HG03135 (cell line): ENCODE measurements around the gene PROX1.
"Not testable (repeated sequence)": the region's sequence is repeated elsewhere in the genome, so short reads cannot be mapped to it uniquely, and the experiment has no call there.

Experiments used
- ATAC-seq: cut with Tn5 transposase; IDR thresholded peaks from one replicate; pipeline ENCODE4 v1.9.1; 2021; ENCODE audit warnings: mild to moderate bottlenecking, moderate library complexity; ENCODE audit not compliant: unreplicated experiment

The PROX1 gene

DNA sequence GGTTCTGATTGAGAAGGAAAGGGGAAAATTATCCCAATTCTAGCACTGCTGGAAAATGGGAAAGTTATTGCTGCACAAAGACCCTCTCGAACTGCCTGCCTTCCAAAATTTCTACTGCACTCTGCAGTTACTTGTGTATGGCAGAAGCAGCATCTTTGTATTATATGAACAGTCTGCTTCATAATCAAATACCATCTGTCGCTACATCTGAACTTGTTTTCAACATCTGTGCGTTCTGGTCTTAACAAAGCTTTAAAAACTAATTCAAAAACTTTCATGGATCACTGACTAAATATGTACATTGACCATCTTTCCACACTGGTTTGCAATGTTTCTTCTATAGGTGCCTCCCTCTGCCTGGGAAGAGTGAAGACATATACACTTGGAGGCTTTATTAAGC lies 79.2 kb downstream of the PROX1 start:
- no peak for ATAC-seq

DNA sequence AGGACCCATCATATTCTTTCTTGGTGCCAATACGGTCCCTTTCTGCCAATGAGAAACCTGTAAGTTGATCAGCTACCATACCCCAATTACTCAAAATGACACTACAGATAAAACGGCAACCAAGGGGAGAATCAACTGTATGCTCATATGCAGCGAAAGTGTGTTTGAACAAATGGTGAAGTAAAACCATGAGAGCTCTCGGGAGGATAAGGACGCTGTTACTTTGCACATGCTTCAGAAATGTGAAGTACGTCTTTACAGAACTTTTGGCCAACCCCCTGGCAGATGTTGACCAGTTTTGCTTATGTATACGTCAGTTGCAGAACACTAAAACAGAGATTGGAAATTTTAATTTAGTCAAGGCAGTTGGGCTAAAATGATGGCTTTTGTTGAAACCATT lies 79.6 kb downstream of the PROX1 start:
- ATAC-seq, result no peak

DNA sequence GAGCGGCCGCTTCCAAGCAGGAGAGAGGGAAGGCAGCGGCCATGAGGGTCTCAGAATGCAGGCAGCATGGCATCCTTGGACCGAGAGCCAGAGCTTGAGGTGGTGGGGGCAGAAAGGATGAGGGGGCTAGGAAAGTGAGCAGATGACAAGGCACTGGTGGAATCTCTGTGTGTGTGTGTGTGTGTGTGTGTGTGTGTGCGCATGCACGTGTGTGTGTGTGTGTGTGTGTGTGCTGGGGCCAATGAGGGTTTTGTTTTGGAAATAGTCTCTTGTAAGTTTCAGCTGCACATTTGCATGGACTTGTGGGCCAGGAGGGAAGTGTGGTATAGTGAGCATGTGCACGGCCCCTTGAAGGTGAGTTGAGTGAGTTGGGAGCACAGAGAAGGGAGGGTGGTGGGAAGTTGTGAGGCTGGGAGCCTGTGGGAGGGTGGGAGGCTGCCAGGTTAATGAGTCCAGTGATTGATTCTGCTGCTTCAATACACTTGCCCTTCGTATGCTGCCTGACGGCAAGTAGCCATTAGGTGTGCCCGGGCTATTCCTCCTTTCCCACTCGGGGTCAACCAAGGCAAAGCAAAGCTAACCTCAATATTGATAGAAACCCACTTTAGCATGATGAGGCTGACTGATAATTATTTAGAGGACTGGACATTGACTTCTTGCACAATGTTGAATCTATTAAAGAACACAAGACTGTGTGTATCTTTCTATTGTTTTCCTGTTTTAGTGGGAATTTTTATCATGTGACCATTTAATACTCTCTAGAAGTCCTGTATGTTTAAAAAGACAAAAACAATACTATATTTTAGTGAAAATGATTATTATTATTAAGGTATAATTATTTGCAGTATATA lies 80.3 kb downstream of the PROX1 start:
- no peak for ATAC-seq

DNA sequence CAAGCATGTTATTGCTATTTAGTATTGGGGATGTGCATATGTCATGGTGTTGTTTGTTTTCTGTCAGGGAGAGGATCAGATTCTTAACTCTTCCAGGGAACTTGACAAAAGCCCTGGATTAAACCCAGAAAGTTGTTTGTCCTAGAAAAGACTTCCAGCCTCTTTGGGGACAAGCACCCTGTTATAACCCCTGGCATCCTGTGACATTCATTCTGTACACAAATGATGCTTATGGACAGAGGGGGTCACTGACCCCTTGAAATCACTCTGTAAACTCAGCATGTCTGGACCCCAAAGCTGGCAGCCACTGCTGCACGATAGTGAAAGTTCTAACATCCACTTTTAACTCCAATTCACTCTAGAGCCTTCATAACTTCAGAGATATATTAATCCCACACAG lies 81.2 kb downstream of the PROX1 start:
- ATAC-seq, result no peak

DNA sequence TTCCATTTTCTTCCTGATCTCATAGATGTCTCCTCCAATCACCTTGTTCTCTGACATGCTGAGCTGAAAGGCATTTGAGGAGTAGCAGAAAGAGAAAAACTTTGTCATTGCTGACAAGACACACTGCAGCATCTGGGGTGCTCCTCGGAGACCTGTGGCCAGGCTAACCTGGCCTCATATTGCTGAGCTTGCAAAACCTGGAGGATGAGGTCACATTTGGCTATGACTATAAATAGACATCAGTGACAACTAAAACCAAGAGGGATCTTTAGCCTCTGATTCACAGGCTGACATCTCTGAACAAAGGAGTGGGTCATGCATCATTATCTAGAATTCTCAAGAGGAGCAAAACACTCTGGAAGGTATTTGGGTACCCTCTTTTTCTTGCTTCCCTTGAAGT lies 83.7 kb downstream of the PROX1 start:
- no peak for ATAC-seq

DNA sequence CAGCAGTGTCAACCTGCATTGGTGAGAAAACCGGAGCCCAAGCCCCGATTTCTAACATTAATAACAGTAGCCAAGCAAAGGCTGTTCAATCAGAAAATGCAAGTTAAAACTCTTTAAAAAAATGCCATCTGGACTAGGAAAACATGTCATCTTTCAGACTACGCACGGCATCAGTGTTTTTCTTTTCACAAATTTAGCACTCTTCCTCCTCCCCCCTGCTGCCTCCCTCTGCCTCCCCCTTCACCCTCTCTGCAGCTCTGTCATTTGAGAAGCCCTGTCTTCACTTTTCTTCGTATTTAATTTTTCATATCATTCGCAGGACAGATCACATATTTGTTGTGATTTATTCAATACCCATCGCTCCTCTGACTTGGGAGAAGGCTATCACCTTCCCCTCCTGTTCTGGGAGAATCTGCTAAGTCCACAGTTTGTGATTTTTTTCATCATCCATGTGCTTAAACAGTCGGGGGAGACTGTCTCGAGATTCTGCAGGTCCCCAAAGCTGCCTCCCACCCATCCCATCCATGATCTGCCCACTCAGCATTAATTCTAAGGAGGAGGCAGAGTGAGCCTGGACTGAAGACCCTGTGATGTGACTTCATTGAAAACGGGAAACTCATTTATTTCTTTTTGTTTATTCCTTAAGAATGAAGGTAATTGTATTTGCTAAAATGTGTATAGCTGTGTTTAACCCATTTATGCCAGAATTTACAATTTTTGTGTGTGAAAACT lies 84.8 kb downstream of the PROX1 start:
- no peak for ATAC-seq

DNA sequence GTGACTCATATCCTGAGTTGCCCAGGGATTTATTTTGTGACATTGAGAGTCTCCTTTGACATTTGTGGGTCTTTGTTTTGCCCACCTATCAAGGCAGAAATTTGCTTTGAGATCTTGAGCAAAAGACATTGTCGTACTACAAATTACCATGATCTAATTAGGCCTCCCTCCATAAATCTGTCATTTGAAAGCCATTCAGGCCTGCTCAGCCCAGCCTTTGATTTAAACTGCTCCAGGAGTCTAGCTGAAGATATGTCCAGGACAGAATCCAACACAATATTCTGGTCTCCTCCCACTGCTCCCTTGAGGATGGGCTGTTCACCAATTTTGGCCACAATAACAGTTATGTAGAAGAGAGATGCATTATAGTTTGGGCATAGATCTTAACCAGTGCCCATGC lies 86.7 kb downstream of the PROX1 start:
- ATAC-seq, result no peak

DNA sequence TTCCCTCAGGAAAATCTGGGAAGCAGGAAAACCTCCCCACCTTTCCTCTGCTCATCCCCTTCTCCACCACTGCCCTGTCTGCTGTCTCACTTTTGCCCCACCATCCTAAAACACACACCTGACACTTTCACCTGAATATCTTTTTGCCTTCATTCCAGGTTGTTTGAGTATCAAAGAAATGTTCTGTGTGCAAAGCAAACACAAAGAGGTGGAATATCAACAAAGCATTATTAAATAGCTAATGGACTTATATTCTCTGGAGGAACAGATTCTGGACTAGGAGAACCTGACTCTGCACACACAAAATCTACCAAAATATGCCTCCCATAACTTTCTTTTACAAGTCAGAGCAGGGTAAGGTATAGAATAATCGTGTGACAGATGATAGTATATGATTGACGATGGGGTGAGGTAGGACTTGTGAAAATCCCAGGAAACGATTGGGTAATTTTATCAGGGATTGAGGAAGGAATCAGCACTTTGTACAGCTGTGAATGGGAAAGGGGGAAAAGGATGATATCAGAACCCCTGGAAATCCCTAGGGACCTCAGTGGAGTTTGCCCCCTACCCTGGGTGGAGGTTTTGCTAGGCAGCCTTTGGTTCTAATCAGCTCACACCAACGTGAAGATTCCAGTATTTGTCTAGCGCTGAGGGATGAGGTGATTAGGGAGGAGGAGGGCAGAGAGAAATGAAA lies 87.7 kb downstream of the PROX1 start:
- no peak for ATAC-seq

DNA sequence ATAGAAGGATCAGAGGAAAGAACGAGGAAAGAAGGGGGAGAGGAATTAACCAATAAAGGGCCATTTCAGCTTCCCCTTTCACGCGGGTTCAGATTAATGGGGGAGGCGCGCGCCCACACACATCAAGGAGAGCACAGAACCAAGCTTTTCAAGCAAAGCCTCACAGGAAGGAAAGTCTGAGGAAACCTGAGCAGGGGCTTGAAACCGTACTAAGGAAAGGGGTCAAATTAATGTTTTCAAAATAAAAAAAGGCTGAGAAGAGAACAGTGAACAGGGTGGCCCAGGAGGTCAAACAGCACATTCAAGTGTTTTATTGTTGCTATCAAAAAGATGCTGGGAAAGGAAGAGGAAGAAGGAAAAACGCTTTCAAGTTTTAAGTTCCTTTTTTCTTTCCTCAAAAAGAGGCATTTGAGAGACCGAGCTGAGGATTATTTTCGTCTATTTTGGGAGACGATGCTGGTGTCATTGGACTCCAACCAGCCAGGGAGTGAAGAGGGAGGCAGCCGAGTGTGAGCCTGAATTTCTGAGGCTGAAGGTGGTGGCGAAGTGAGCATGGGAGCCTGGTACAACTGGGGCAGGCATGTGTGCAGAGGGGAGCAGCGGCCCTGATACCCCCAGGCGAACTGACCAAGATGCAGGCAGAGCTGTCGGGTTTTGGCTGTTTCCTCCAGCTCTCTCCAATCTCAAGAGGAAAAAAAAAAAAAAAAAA lies 88.4 kb downstream of the PROX1 start:
- ATAC-seq, result no peak

DNA sequence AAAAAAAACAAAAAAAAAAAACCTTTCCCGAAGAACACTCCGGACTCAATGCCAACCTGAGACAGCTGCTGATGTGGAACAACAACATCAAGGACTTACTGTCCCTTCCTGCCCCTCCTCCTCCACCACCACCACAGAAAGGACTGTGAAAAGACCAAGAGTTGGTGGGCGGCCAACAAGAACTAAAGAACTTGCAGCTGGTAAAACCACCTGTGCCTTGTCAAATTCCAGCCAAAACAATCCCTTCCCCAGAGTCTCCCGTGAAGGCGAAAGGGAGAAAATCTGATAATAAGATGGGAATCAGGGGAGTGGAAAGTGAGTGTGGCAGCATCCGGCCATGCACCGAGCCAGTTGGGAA lies 88.9 kb downstream of the PROX1 start:
- ATAC-seq, result no peak

DNA sequence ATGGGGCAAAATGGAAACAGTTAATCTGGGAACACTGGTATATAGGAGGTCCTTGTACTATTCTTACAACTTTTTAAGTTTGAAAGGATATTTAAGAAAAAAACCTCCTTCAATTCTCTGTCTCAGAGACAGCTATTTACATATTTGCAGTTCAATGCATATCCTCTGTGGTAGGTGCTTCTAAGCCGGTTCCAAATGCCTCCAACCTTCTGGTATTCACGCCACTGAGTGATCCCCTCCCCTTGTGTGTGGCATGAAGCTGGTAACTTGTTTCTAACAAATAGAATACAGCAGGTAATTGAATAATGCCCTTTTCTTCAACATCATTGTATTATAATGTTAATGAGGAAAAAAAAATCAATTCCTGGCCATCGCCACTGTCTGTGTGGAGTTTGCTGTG lies 91.2 kb downstream of the PROX1 start:
- ATAC-seq, result no peak

DNA sequence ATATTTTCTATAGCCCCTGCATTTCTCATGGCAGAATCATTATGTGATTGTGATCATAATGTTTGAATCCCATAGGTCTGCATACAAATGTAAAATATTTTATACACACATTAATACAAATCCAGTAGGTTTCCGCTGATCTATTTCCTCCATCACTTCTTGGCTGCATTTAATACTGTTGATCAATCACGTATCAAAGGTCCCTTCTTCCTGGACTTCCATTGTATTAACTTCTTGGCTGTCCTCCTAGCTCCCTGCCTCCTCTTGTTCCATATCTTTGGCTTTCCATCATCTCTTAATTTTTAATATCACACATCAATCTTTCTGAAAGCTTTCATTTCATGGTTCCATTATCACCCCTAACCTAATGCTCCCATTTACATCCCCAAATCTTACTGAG lies 97.6 kb downstream of the PROX1 start:
- no peak for ATAC-seq

DNA sequence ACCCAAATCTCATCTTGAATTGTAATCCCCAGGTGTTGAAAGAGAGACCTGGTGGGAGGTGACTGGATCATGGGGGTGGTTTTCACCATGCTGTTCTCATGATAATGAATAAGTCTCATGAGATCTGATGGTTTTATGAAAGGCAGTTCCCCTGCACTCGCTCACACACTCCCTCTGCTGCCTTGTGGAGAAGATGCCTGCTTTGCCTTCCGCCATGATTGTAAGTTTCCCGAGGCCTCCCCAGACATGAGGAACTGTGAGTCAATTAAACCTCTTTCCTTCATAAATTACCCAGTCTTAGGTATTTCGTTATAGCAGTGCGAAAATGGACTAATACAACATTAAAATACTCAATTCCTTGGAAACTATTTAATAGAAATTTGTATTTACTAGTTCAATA lies 99.2 kb downstream of the PROX1 start:
- no peak for ATAC-seq

DNA sequence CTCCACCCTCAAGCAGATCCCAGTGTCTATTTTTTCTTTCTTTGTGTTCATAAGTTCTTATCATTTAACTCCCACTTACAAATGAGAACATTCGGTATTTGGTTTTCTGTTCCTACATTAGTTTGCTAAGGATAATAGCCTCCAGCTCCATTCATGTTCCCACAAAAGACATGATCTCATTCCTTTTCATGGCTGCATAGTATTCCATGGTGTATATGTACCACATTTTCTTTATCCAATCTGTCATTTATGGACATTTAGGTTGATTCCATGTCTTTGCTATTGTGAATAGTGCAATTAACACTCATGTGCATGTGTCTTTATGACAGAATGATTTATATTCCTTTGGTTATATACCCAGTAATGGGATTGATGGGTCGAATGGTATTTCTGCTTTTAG lies 101.2 kb downstream of the PROX1 start:
- ATAC-seq, result not testable (repeated sequence)
